Subcutaneous preadipocyte (primary cell): ENCODE measurements around the gene AP4B1. TPM values are rescaled to one million over a fixed set of nuclear protein-coding genes. Genes with fewer than 3 reads are reported as not detected.

Experiments
- total RNA-seq: library from RNA; depleted of rRNA; stranded (reverse); fragments of >200 nt; gene quantifications from 2 replicates; pipeline ENCODE4 v1.2.3, GENCODE V29; 2012

The AP4B1 gene
- total RNA-seq: 15.1 and 15.4 TPM in 2 replicates

GRCh38 chr1:113904674-113905434 is at the start of gene AP4B1, which contains the start of gene DCLRE1B:
Gene AP4B1 (minus strand): TSS chr1:113904799. CDS start chr1:113904717, 82 bp downstream.
Gene DCLRE1B (plus strand): TSS chr1:113905326. CDS start chr1:113905587, 261 bp downstream.

DNA sequence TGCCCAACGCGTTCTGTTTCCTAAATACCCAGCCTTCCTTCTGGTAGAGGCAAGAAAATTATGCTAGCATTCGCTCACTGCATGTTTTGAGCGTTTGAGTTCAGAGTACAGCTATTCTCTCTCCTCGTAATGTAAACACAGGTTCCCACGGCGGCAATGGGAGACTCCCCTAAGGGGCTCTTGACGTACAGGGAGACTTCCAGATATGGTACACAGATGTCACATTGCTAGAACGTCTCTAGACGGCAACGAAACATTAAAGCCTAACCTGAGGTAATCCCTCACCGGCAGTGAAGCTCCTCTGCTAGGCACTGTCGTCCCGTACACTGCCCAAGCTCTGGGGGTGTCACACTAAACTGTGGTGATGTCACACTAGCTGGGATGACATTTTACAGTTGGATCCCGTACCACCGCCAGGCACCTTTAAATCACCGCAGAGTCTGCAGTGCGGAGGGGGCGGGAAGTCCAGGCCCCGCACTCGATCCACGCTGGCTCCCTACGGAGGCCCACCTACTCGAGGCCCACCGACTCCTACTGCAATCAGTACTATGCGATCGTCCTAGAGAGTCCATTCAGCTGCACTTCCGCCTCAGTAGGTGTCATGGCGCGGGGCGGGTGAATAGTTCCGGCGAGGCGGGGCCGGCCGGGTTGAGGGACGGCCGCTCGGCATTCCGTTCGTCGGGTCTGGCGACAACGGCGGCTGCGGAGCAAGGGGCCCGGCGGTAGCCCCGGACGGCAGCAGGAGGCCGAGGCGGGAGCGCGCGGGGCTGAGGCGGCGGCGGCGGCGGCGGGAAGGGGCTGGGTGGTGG is 24.5 kb upstream of the AP4B1 start, which contains the start of gene HIPK1:
HIPK1 (plus strand) TSS at position 384 of the 809 bp plus-strand sequence.

DNA sequence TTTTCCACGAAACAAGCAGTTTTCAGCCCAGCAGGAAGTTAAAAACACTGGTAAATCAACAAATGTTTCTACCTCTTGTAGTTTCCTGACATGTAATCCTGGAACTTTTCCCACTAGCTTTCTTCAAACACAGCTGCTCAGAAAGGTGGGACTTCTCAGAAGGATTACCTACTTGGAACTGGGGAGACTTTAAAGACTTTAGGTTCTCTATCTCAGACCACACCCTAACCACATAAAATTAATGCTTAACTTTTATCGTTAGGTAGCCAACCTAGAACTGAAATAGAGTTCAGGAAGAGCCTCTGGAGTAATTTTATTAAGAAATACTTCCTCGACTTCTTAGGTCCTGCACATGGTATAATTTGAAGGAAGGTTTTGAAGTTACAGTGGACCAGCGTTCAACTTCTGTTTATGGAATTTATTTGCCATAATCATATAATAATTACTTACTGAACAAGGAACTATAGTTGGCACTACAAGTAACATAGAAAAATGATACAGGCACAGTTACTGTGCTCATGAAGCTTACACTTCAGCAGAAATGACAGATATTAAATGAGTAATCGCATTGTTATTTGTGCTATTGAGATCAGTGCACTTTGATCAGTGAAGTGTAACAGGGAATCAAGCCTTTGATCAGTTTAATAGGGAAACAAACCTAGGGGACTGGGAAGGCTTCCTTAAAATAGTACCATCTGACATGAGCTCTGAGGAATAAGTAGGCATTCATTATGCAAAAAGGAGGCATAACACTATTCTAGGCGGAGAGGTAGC is 17.0 kb downstream of the AP4B1 start, which contains the start of gene BCL2L15:
BCL2L15 (minus strand) TSS at position 180 of the 774 bp plus-strand sequence. CDS start 206 bp downstream, outside the sequence.

GRCh38 chr1:113871597-113872113 is 32.9 kb downstream of the AP4B1 start, which contains the start of gene PTPN22:
Gene PTPN22 (minus strand): TSS chr1:113871712.

Other genes starting within 250 kb of the AP4B1 start
- 23.3 and 25.7 TPM in 2 replicates for gene PHTF1, start 145.3 kb downstream of the AP4B1 start, total RNA-seq
- 8.8 and 12.9 TPM in 2 replicates for gene RSBN1, start 92.3 kb downstream of the AP4B1 start, total RNA-seq
- gene PTPN22, start 33.1 kb downstream of the AP4B1 start, total RNA-seq: 0.37 and 0.59 TPM in 2 replicates
- gene BCL2L15, start 17.2 kb downstream of the AP4B1 start, total RNA-seq: 0.59 and 1.8 TPM in 2 replicates
- 5.9 and 9.0 TPM in 2 replicates for gene DCLRE1B, start 527 bp upstream of the AP4B1 start, total RNA-seq
- 11.4 and 17.0 TPM in 2 replicates for gene HIPK1, start 24.5 kb upstream of the AP4B1 start, total RNA-seq
- 19.8 and 22.7 TPM in 2 replicates for gene OLFML3, start 74.7 kb upstream of the AP4B1 start, total RNA-seq
- under 0.01 TPM in 1 of 2 replicates, not detected in the other for gene SYT6, start 249.1 kb upstream of the AP4B1 start, total RNA-seq